CD4-positive, alpha-beta T cell (primary cell): ENCODE data around the gene PKNOX2. TPM values are rescaled to one million over a fixed set of nuclear protein-coding genes. Genes with fewer than 3 reads are reported as not detected.

Experiments used
- ATAC-seq: fragments of 200-7000 bp; cut with Tn5 transposase; one replicate; pipeline ENCODE4 v1.10.0; 2022; ENCODE audit warnings: mild to moderate bottlenecking; ENCODE audit not compliant: poor library complexity
- CTCF ChIA-PET: fragments of 350-600 bp; sonication (Branson Sonifier 250); formaldehyde crosslinking; loops from one replicate; lab custom pipeline; 2021; ENCODE audit warnings: antibody characterized with exemption, inconsistent platforms; lab: Charles Lee
- POLR2A ChIA-PET: fragments of 350-600 bp; sonication (Branson Sonifier 250); formaldehyde crosslinking; loops from one replicate; lab custom pipeline; 2021; ENCODE audit warnings: antibody characterized with exemption, inconsistent platforms; lab: Charles Lee
- DNase-seq, 14 experiments: peaks; one replicate each; pipeline ENCODE4 v3.0.0-alpha.2; 2013 to 2020; ENCODE audit warnings: mixed read lengths in 2 of 14
- H3K27ac ChIP-seq, 2 donors: one replicate each; pipeline versions ENCODE4 v1.5.1 to v1.7.0; 2013; ENCODE audit warnings: low read length in 2 of 2, low read depth in 1 of 2, mild to moderate bottlenecking in 1 of 2
- H3K27me3 ChIP-seq, 2 experiments: 1 replicate in 1 of 2; 2 replicates in 1 of 2; pipeline versions ENCODE4 v1.6.1 to v1.7.0; 2013; ENCODE audit warnings: low read length in 2 of 2, control low read depth in 1 of 2, mild to moderate bottlenecking in 1 of 2, moderate library complexity in 1 of 2; ENCODE audit not compliant: insufficient read depth in 2 of 2, control insufficient read depth in 1 of 2
- H3K36me3 ChIP-seq: one replicate; pipeline ENCODE4 v1.6.1; 2013; ENCODE audit warnings: low read length, control low read depth; ENCODE audit not compliant: insufficient read depth
- H3K4me1 ChIP-seq: one replicate; pipeline ENCODE4 v1.6.1; 2013; ENCODE audit warnings: low read length, control low read depth; ENCODE audit not compliant: insufficient read depth
- H3K4me3 ChIP-seq: one replicate; pipeline ENCODE4 v1.5.1; 2013; ENCODE audit warnings: mild to moderate bottlenecking, low read length, moderate library complexity
- H3K9me3 ChIP-seq, 2 experiments: 1 replicate in 1 of 2; 2 replicates in 1 of 2; pipeline versions ENCODE4 v1.6.1 to v1.7.0; 2013; ENCODE audit warnings: low read length in 2 of 2, mild to moderate bottlenecking in 2 of 2, control low read depth in 1 of 2, moderate library complexity in 1 of 2; ENCODE audit not compliant: control insufficient read depth in 1 of 2, insufficient read depth in 1 of 2
- H3K27ac Mint-ChIP-seq: one replicate; pipeline ENCODE4 v1.8.0; 2020; ENCODE audit warnings: mixed read lengths
- H3K27me3 Mint-ChIP-seq: one replicate; pipeline ENCODE4 v1.8.0; 2021; ENCODE audit warnings: mixed read lengths
- H3K36me3 Mint-ChIP-seq: one replicate; pipeline ENCODE4 v1.8.0; 2021; ENCODE audit warnings: low read depth, mixed read lengths
- H3K4me1 Mint-ChIP-seq: one replicate; pipeline ENCODE4 v1.8.0; 2021; ENCODE audit warnings: low read depth, mixed read lengths
- H3K4me3 Mint-ChIP-seq: one replicate; pipeline ENCODE4 v1.8.0; 2020; ENCODE audit warnings: mild to moderate bottlenecking, mixed read lengths
- H3K9me3 Mint-ChIP-seq: one replicate; pipeline ENCODE4 v1.8.0; 2020; ENCODE audit warnings: mixed read lengths
- intact Hi-C, 2 experiments: fragments of 100-400 bp; cut with DNase I in 1 of 2; cut with micrococcal nuclease in 1 of 2; formaldehyde crosslinking; loops; one replicate each; pipeline versions ENCODE4 v1.15.1 to v1.9.0; 2023 to 2025; cut with DNase I, micrococcal nuclease
- total RNA-seq, 174 experiments: library from RNA in 2 of 174; stranded (reverse) in 2 of 174; gene quantifications; one replicate each; pipeline ENCODE4 v1.2.3 and lab custom pipeline; 2021 to 2026
- TF ChIP-seq, protein P1 (sequence below): fragments of 200-600 bp; IDR thresholded peaks from one replicate; pipeline ENCODE4 v1.8.0; 2022; ENCODE audit warnings: antibody characterized with exemption, mild to moderate bottlenecking

PKNOX2 gene
- total RNA-seq, 2 experiments from 2014 or later = not detected

GRCh38 chr11:125140233-125140632, 24.3 kb upstream of the PKNOX2 start:
- H3K27me3 ChIP-seq = peaks cover 17 to 19% of the 10 kb centered on the region in 2 experiments
- no peaks in the 10 kb centered on the region for H3K36me3 ChIP-seq
- CTCF ChIA-PET = no interaction called here
- POLR2A ChIA-PET = no interaction called here
- H3K27me3 Mint-ChIP-seq = peaks cover 68% of the 10 kb centered on the region
- no peak overlapping the region for H3K4me3 ChIP-seq
- peaks cover 6% of the 10 kb centered on the region for H3K4me1 ChIP-seq
- DNase-seq (no peak), ATAC-seq (no peak)
- peaks cover 0 to 3% of the 10 kb centered on the region in 2 experiments for H3K9me3 ChIP-seq
- TF ChIP-seq, protein P1, sequence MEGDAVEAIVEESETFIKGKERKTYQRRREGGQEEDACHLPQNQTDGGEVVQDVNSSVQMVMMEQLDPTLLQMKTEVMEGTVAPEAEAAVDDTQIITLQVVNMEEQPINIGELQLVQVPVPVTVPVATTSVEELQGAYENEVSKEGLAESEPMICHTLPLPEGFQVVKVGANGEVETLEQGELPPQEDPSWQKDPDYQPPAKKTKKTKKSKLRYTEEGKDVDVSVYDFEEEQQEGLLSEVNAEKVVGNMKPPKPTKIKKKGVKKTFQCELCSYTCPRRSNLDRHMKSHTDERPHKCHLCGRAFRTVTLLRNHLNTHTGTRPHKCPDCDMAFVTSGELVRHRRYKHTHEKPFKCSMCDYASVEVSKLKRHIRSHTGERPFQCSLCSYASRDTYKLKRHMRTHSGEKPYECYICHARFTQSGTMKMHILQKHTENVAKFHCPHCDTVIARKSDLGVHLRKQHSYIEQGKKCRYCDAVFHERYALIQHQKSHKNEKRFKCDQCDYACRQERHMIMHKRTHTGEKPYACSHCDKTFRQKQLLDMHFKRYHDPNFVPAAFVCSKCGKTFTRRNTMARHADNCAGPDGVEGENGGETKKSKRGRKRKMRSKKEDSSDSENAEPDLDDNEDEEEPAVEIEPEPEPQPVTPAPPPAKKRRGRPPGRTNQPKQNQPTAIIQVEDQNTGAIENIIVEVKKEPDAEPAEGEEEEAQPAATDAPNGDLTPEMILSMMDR = no peak
- no peak overlapping the region for H3K4me3 Mint-ChIP-seq
- H3K36me3 Mint-ChIP-seq = no peaks in the 10 kb centered on the region
- H3K9me3 Mint-ChIP-seq = no peaks in the 10 kb centered on the region
- no peak overlapping the region for H3K27ac Mint-ChIP-seq
- no peak overlapping the region for H3K27ac ChIP-seq
- intact Hi-C loops = loop anchor here in 1 of 2 experiments (5.0 kb wide), 1 partner anchor 223 kb away; the partner anchor contains the start of gene HEPN1
- peaks cover 6% of the 10 kb centered on the region for H3K4me1 Mint-ChIP-seq

DNA sequence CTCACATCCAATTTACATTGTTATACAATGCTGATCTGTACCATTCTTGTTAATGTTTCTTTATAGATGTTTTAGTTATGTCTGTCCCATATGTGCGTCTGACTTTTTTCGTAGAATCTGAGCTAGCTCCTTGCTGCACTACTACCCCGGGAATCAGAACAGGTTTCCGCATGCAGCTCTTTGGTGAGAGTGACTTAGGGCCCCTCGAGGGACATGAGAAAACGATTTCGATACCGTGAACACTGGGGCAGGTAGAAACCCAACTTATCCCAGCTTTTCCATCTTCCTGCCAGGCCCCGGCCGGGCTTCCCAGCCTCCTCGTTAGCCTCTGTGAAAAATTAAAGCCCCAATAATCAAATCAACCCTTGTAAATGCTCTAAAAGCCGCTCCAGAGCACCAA, 23.4 kb upstream of the PKNOX2 start:
- H3K27me3 ChIP-seq = peaks cover 17 to 19% of the 10 kb centered on the region in 2 experiments
- POLR2A ChIA-PET = interaction anchor here (1.2 kb wide), 1 partner anchor 50 kb away, joined by 4 read pairs; no protein-coding TSS in a partner anchor

DNA sequence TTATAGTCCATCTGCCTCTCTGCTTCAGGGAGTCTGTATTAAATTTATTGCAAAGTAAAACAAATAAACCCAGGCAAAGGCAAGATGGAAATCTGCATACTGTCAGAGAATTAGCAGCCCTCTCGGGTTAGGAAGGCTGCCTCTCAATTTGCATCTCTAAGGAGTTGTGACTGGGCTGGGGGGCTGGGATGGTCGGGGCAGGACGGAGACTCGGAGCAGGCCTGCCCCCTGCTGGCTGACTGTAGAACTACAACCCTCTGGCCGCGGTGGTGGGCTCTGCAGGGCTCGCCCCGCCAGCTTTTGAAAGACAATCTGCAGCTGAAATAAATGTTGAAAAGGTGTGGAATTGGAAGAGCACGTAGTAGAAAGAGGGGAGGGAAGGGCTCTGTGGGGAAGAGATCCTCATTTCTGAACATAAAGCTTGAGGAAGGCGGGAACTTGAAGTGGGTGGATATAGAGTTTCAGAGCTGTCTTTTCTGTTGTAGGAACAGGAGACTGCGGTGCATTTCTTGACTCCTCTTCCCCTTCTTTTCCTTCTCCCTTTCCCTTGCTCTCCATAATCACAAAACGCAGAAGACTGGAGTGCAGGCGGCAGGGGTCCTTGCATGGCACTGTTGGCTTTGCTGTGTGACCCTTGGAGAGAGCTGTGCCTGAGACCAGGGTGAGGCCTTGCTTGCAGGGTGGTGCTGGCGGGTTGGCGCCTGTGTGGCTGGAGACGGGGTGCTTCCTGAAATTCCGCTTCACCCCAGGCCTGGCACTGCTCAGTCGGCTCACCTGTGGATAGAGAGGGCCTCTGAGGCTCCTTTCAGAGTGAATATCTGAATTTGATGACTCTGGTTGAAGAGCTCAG, 22.6 kb upstream of the PKNOX2 start:
- Histone ChIP-seq H3K4me3 (no peak overlapping the region), H3K9me3 (peaks cover 0 to 3% of the 10 kb centered on the region in 2 experiments), H3K27me3 (peaks cover 17 to 19% of the 10 kb centered on the region in 2 experiments), H3K4me1 (peaks cover 6% of the 10 kb centered on the region), H3K27ac (no peak overlapping the region), H3K36me3 (no peaks in the 10 kb centered on the region)
- H3K4me3 Mint-ChIP-seq = no peak overlapping the region
- H3K27me3 Mint-ChIP-seq = peaks cover 62% of the 10 kb centered on the region
- H3K4me1 Mint-ChIP-seq = peaks cover 6% of the 10 kb centered on the region
- intact Hi-C loops = loop anchor here (1.0 to 5.0 kb wide), 2 partner anchors 180 to 225 kb away; partner anchors contain the start of gene HEPN1 (in 1 of the 2)
- peak; percentile 29 to 76 (median 49) for DNase-seq
- CTCF ChIA-PET = interaction anchor here (0.6 to 1.8 kb wide), 13 partner anchors 17 to 379 kb away, joined by 3 to 12 read pairs (median 3); partner anchors contain the start of genes PKNOX2 and TMEM218
- POLR2A ChIA-PET = interaction anchor here (0.7 to 1.2 kb wide), 2 partner anchors 51 to 389 kb away, joined by 3 to 4 read pairs; no protein-coding TSS in a partner anchor
- no peaks in the 10 kb centered on the region for H3K9me3 Mint-ChIP-seq
- no peak overlapping the region for H3K27ac Mint-ChIP-seq
- TF ChIP-seq, protein P1 = peak; percentile 99
- ATAC-seq = peak; percentile 90
- no peaks in the 10 kb centered on the region for H3K36me3 Mint-ChIP-seq

More for the DNA sequence above, 23.4 kb upstream of the PKNOX2 start:
- Histone ChIP-seq H3K36me3 (no peaks in the 10 kb centered on the region), H3K4me1 (peaks cover 6% of the 10 kb centered on the region), H3K4me3 (no peak overlapping the region), H3K9me3 (peaks cover 0 to 3% of the 10 kb centered on the region in 2 experiments), H3K27ac (no peak overlapping the region)
- Mint-ChIP-seq H3K27ac (no peak overlapping the region), H3K4me3 (no peak overlapping the region), H3K36me3 (no peaks in the 10 kb centered on the region), H3K27me3 (peaks cover 66% of the 10 kb centered on the region), H3K9me3 (no peaks in the 10 kb centered on the region), H3K4me1 (peaks cover 6% of the 10 kb centered on the region)
- intact Hi-C loops = loop anchor here (1.0 to 5.0 kb wide), 2 partner anchors 179 to 224 kb away; partner anchors contain the start of gene HEPN1 (in 1 of the 2)
- CTCF ChIA-PET = interaction anchor here (1.8 kb wide), 1 partner anchor 50 kb away, joined by 9 read pairs; no protein-coding TSS in a partner anchor
- DNase-seq = no peak
- TF ChIP-seq, protein P1 = no peak
- no peak for ATAC-seq
